ENCODE data around the gene PPP1R36. TPM values are rescaled to one million over a fixed set of nuclear protein-coding genes. Genes with fewer than 3 reads are reported as not detected.

PPP1R36 gene
- total and polyA plus RNA-seq, 2 donors (not counting 1 experiment from before 2014, with no cell fraction given), result 0.87 to 1.3 TPM

- H3K9me3 ChIP-seq (ENCODE audit: control insufficient read depth, insufficient read depth, low read depth, low read length), result no peaks in the 10 kb centered on the region
- no peak overlapping the region for H2AFZ ChIP-seq (ENCODE audit: low read length)
- no peak overlapping the region for H3K9ac ChIP-seq (ENCODE audit: insufficient read depth, low read length)
- no peaks in the 10 kb centered on the region for H3K36me3 ChIP-seq (ENCODE audit: control insufficient read depth, insufficient read depth, low read length)
- no peaks in the 10 kb centered on the region for H4K20me1 ChIP-seq (ENCODE audit: control insufficient read depth, extremely low read depth, insufficient read depth, low read length)
- peaks cover 5% of the 10 kb centered on the region for H3K4me1 ChIP-seq (ENCODE audit: control insufficient read depth, extremely low read depth, insufficient read depth, low read length)
- H3K27me3 ChIP-seq (ENCODE audit: control insufficient read depth, insufficient read depth, low read length), result no peaks in the 10 kb centered on the region
- TF ChIP-seq EZH2 (IDR thresholded peaks at IDR 0.05; ENCODE audit: low read length, missing control alignments) (no peak), CTCF (conservative IDR thresholded peaks at IDR 0.05 in 1 of 2, IDR thresholded peaks at IDR 0.05 in 1 of 2; ENCODE audit: low read depth in 1 of 2, low read length in 2 of 2) (no peak)
- H3K4me3 ChIP-seq (replicated peaks in 1 of 4; ENCODE audit: control extremely low read depth in 1 of 4, insufficient read depth in 1 of 4, low read depth in 3 of 4, low read length in 4 of 4), result no peak overlapping the region
- DNase-seq (ENCODE audit: low read depth in 2 of 2), result peak; percentile 50 to 77
- H3K4me2 ChIP-seq (ENCODE audit: extremely low read depth, insufficient read depth, low read length), result no peak overlapping the region
- H3K79me2 ChIP-seq (ENCODE audit: control insufficient read depth, insufficient read depth, low read length), result no peaks in the 10 kb centered on the region
- H3K27ac ChIP-seq (ENCODE audit: insufficient read depth, low read length), result no peak overlapping the region
Measured at GRCh38 chr14:64573109-64573508, 23.3 kb downstream of the PPP1R36 start.

GRCh38 chr14:64574371-64575107 lies 24.8 kb downstream of the PPP1R36 start:
- Histone ChIP-seq H3K4me2 (ENCODE audit: extremely low read depth, insufficient read depth, low read length) (no peak overlapping the region), H3K9me3 (ENCODE audit: control insufficient read depth, insufficient read depth, low read depth, low read length) (no peaks in the 10 kb centered on the region), H2AFZ (ENCODE audit: low read length) (no peak overlapping the region), H3K79me2 (ENCODE audit: control insufficient read depth, insufficient read depth, low read length) (no peaks in the 10 kb centered on the region), H4K20me1 (ENCODE audit: control insufficient read depth, extremely low read depth, insufficient read depth, low read length) (no peaks in the 10 kb centered on the region), H3K36me3 (ENCODE audit: control insufficient read depth, insufficient read depth, low read length) (no peaks in the 10 kb centered on the region), H3K4me3 (replicated peaks in 1 of 4; ENCODE audit: control extremely low read depth in 1 of 4, insufficient read depth in 1 of 4, low read depth in 3 of 4, low read length in 4 of 4) (no peak overlapping the region), H3K27me3 (ENCODE audit: control insufficient read depth, insufficient read depth, low read length) (no peaks in the 10 kb centered on the region), H3K27ac (ENCODE audit: insufficient read depth, low read length) (no peak overlapping the region), H3K4me1 (ENCODE audit: control insufficient read depth, extremely low read depth, insufficient read depth, low read length) (no peaks in the 10 kb centered on the region), H3K9ac (ENCODE audit: insufficient read depth, low read length) (no peak overlapping the region)
- TF ChIP-seq EZH2 (IDR thresholded peaks at IDR 0.05; ENCODE audit: low read length, missing control alignments), result no peak
- no peak for TF ChIP-seq CTCF (conservative IDR thresholded peaks at IDR 0.05 in 1 of 2, IDR thresholded peaks at IDR 0.05 in 1 of 2; ENCODE audit: low read depth in 1 of 2, low read length in 2 of 2)
- no peak for DNase-seq (ENCODE audit: low read depth in 2 of 2)

GRCh38 chr14:64577211-64577610 lies 27.4 kb downstream of the PPP1R36 start:
- TF ChIP-seq EZH2 (IDR thresholded peaks at IDR 0.05; ENCODE audit: low read length, missing control alignments), result no peak
- TF ChIP-seq CTCF (conservative IDR thresholded peaks at IDR 0.05 in 1 of 2, IDR thresholded peaks at IDR 0.05 in 1 of 2; ENCODE audit: low read depth in 1 of 2, low read length in 2 of 2), result no peak
- Histone ChIP-seq H3K27ac (ENCODE audit: insufficient read depth, low read length) (no peak overlapping the region), H2AFZ (ENCODE audit: low read length) (no peak overlapping the region), H3K4me2 (ENCODE audit: extremely low read depth, insufficient read depth, low read length) (no peak overlapping the region), H3K36me3 (ENCODE audit: control insufficient read depth, insufficient read depth, low read length) (no peaks in the 10 kb centered on the region), H4K20me1 (ENCODE audit: control insufficient read depth, extremely low read depth, insufficient read depth, low read length) (no peaks in the 10 kb centered on the region), H3K9ac (ENCODE audit: insufficient read depth, low read length) (no peak overlapping the region), H3K27me3 (ENCODE audit: control insufficient read depth, insufficient read depth, low read length) (no peaks in the 10 kb centered on the region), H3K4me3 (replicated peaks in 1 of 4; ENCODE audit: control extremely low read depth in 1 of 4, insufficient read depth in 1 of 4, low read depth in 3 of 4, low read length in 4 of 4) (no peak overlapping the region), H3K9me3 (ENCODE audit: control insufficient read depth, insufficient read depth, low read depth, low read length) (no peaks in the 10 kb centered on the region), H3K4me1 (ENCODE audit: control insufficient read depth, extremely low read depth, insufficient read depth, low read length) (no peaks in the 10 kb centered on the region), H3K79me2 (ENCODE audit: control insufficient read depth, insufficient read depth, low read length) (no peaks in the 10 kb centered on the region)
- DNase-seq (ENCODE audit: low read depth in 2 of 2), result no peak

Measured in fibroblast of lung (primary cell).